ENCODE measurements around the gene SUSD4.

- no peak for TF ChIP-seq CTCF (IDR thresholded peaks at IDR 0.05)
- no peak for TF ChIP-seq POLR2A (IDR thresholded peaks at IDR 0.05)
- TF ChIP-seq EP300 (IDR thresholded peaks at IDR 0.05) = no peak
- TF ChIP-seq POLR2AphosphoS5 (IDR thresholded peaks at IDR 0.05) = no peak
These were observed 161.0 kb downstream of the SUSD4 start for GRCh38 chr1:223203034-223203408.

Data from upper lobe of left lung (tissue), 4 donors.